Lower lobe of right lung (tissue), 2 donors: Measurements from ENCODE around the gene WLS. TPM values are rescaled to one million over a fixed set of nuclear protein-coding genes. Genes with fewer than 3 reads are reported as not detected.

ENCODE experiments used
- ATAC-seq, 2 donors: fragments of 200-7000 bp; cut with Tn5 transposase; one replicate each; pipeline ENCODE4 v1.9.1; 2020 to 2022; ENCODE audit warnings: mild to moderate bottlenecking in 2 of 2, moderate library complexity in 2 of 2
- DNase-seq: peaks from one replicate; pipeline ENCODE4 v3.0.0-alpha.2; 2020
- H3K27ac ChIP-seq: fragments of 200-600 bp; one replicate; pipeline ENCODE4 v1.8.0; 2022
- H3K27me3 ChIP-seq: fragments of 200-600 bp; one replicate; pipeline ENCODE4 v1.8.0; 2022; ENCODE audit warnings: low read depth
- H3K36me3 ChIP-seq: fragments of 200-600 bp; one replicate; pipeline ENCODE4 v1.8.0; 2022; ENCODE audit warnings: mild to moderate bottlenecking
- H3K4me1 ChIP-seq: fragments of 200-600 bp; one replicate; pipeline ENCODE4 v1.8.0; 2022
- H3K4me3 ChIP-seq: fragments of 200-600 bp; one replicate; pipeline ENCODE4 v1.8.0; 2022; ENCODE audit warnings: mild to moderate bottlenecking
- H3K9me3 ChIP-seq: fragments of 200-600 bp; one replicate; pipeline ENCODE4 v1.8.0; 2022
- intact Hi-C: fragments of 100-400 bp; cut with DNase I; formaldehyde crosslinking; loops from one replicate; pipeline ENCODE4 v1.11.0; 2022
- total RNA-seq: library from RNA; stranded (reverse); fragmentation: NEBNext Ultra II Directional; extraction: Animal tissue kit (Norgen Biotek cat#: 25700); gene quantifications from one replicate; pipeline ENCODE4 v1.2.1, GENCODE V29; 2021
- TF ChIP-seq, protein P1 (sequence below): fragments of 200-600 bp; IDR thresholded peaks from one replicate; pipeline ENCODE4 v1.8.0; 2022; ENCODE audit warnings: antibody characterized with exemption, mild to moderate bottlenecking
- donor health status: DM: no; HTN: yes; CAD: no; lungs with severe emphysema.

Gene WLS
- total RNA-seq, 1 donor from 2014 or later: 85.2 TPM

DNA sequence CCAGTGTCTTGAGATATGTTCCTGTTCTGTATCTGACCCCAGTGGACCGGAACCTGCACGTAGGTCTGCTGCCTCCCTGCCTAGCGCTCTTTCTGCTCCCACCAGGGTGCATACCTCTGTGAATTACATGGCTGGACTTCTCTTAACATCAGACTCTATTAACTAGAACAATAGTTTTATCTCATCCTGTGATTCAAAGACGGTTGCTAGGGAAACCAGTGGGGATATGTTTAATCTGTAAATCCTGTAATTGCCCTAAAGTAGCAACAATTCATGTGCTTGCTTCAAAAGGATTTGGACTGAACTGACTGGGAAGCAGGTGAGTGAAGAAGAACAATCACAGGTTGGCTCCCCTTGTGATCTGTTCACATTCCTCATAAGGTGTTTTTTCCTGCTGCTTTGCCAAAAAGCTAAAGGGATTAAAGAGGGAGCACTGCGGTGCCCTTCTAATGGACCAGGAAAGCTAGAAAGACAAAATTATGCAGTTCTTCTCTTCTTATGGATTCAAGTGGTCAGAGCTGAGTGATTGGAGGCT, 129.2 kb downstream of the WLS start:
- Histone ChIP-seq H3K4me3 (no peak overlapping the region), H3K36me3 (no peaks in the 10 kb centered on the region), H3K27ac (no peak overlapping the region), H3K9me3 (no peaks in the 10 kb centered on the region), H3K4me1 (no peaks in the 10 kb centered on the region), H3K27me3 (no peaks in the 10 kb centered on the region)
- TF ChIP-seq, protein P1, sequence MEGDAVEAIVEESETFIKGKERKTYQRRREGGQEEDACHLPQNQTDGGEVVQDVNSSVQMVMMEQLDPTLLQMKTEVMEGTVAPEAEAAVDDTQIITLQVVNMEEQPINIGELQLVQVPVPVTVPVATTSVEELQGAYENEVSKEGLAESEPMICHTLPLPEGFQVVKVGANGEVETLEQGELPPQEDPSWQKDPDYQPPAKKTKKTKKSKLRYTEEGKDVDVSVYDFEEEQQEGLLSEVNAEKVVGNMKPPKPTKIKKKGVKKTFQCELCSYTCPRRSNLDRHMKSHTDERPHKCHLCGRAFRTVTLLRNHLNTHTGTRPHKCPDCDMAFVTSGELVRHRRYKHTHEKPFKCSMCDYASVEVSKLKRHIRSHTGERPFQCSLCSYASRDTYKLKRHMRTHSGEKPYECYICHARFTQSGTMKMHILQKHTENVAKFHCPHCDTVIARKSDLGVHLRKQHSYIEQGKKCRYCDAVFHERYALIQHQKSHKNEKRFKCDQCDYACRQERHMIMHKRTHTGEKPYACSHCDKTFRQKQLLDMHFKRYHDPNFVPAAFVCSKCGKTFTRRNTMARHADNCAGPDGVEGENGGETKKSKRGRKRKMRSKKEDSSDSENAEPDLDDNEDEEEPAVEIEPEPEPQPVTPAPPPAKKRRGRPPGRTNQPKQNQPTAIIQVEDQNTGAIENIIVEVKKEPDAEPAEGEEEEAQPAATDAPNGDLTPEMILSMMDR: no peak
- intact Hi-C loops: no loop called here
- no peak for DNase-seq
- ATAC-seq: no peak

DNA sequence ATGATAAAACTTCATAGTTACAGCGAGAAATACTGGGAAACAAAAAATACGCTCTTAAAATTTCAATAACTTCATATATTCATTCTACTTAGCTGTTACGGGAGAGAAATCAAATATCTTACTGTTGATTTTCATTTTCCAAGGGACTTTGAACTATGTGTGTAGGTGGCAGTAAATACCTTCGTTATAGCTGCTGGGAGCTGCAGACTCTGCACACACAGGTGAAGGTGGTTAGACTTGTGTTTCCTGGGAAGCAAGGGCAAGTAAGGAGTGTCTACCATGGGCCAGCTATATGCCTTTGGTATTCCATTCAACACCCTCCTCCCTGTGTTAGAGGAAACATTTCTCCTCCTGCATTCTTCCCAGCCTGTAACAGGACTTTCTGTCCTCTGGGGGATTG, 130.5 kb downstream of the WLS start:
- no peak for ATAC-seq
- Histone ChIP-seq H3K4me1 (no peaks in the 10 kb centered on the region), H3K36me3 (no peaks in the 10 kb centered on the region), H3K27me3 (no peaks in the 10 kb centered on the region), H3K9me3 (no peaks in the 10 kb centered on the region), H3K27ac (no peak overlapping the region), H3K4me3 (no peak overlapping the region)
- no peak for DNase-seq
- TF ChIP-seq, protein P1: no peak
- intact Hi-C loops: no loop called here

DNA sequence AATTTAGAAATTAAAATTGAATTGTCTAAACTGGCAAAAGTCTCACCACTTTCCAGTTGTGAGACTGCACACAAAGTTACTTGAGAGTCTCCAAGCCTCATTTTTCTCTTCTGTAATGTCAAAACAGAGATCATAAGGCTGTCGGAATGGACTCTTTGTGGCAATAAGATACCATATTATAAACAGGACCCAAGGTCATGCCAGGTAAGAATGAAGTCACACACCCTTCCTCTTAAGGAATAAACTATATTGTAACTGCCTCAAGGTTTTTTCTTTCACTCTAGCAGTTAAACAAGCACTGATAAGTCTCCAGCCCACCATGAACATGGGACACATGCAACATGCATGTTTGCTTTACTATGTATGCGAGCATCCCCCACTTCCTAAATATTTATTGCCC, 131.8 kb downstream of the WLS start:
- intact Hi-C loops: no loop called here

DNA sequence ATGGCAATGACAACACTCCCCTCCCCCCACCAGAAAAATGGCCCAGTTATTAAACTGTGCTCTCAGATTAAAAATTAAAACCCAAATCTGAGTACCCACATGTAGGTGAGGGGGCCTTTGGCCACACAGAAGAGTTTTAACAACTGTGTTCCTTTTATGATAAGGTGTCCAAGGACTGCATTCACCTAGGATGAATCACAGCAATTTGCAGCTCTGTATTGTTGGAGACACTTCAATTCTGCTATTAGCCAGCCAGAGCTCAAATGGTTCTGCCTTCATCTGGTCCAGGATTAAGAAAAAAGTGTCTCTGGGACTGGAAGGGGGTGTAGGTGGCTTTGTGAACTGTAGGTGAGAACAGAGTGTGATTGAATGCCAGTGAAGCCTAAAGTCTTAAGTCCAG, 138.6 kb downstream of the WLS start:
- Histone ChIP-seq H3K4me1 (no peaks in the 10 kb centered on the region), H3K9me3 (no peaks in the 10 kb centered on the region), H3K36me3 (no peaks in the 10 kb centered on the region), H3K27me3 (no peaks in the 10 kb centered on the region), H3K27ac (no peak overlapping the region), H3K4me3 (no peak overlapping the region)
- TF ChIP-seq, protein P1: no peak
- intact Hi-C loops: no loop called here
- ATAC-seq (no peak), DNase-seq (no peak)

More for the DNA sequence above, 131.8 kb downstream of the WLS start:
- H3K36me3 ChIP-seq: no peaks in the 10 kb centered on the region
- DNase-seq: no peak
- no peak overlapping the region for H3K27ac ChIP-seq
- H3K9me3 ChIP-seq: no peaks in the 10 kb centered on the region
- H3K4me1 ChIP-seq: no peaks in the 10 kb centered on the region
- TF ChIP-seq, protein P1: no peak
- H3K27me3 ChIP-seq: no peaks in the 10 kb centered on the region
- H3K4me3 ChIP-seq: no peak overlapping the region
- no peak for ATAC-seq

DNA sequence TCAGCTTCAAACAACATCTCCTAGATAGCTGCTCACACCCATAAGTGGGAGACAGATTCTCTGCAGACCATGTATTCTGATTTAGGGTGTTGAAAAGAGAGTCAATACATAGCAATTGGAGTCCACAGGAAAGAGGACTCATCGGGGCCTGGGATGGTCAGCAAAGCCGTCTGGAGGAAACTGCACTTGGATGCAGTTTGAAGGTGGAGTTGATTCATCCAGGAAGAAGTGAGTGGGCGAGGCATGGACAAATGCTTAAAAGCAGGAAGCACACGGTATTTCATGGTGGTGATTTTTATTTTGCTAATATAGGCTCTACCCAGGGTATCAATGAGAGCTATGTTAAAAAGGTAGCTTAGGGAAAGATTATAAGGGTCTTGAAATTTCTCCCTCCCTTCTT, 145.1 kb downstream of the WLS start:
- no peaks in the 10 kb centered on the region for H3K27me3 ChIP-seq
- H3K9me3 ChIP-seq: no peaks in the 10 kb centered on the region
- no peaks in the 10 kb centered on the region for H3K4me1 ChIP-seq
- DNase-seq (no peak), ATAC-seq (no peak)
- no peak overlapping the region for H3K27ac ChIP-seq
- H3K4me3 ChIP-seq: no peak overlapping the region
- no peaks in the 10 kb centered on the region for H3K36me3 ChIP-seq
- intact Hi-C loops: no loop called here
- TF ChIP-seq, protein P1: no peak

DNA sequence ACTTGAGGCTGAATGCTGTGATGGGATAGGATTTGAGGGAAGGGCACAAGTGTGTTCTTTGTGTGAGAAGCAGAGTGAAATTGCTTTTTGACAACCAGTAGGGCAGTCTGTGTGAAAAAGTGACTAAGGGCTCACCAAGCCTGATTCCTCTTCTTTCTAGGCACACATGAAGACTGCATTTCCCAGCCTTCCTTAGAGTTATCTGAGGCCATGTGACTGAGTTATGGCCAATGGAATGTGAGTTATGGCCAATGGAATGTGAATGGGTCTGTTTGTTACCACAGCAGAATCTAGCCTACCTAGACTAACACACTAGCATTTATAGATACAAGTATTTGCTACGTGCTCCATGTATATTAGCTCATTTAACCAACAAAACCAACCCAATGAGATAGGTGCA, 146.6 kb downstream of the WLS start:
- Histone ChIP-seq H3K27me3 (no peaks in the 10 kb centered on the region), H3K27ac (no peak overlapping the region), H3K36me3 (no peaks in the 10 kb centered on the region), H3K9me3 (no peaks in the 10 kb centered on the region), H3K4me1 (no peaks in the 10 kb centered on the region), H3K4me3 (no peak overlapping the region)
- intact Hi-C loops: no loop called here
- TF ChIP-seq, protein P1: no peak
- no peak for ATAC-seq
- DNase-seq: no peak
